ENCODE data around the gene IDI2.

GRCh38 chr10:1026578-1026977 is 919 bp upstream of the IDI2 start:
- TF ChIP-seq ZFX (IDR thresholded peaks at IDR 0.05) (no peak), CTCF (conservative IDR thresholded peaks at IDR 0.05) (no peak)

Data from C4-2B (cell line).